NCI-H1930 (cell line): ENCODE data around the gene DIDO1.

Experiments used
- DNase-seq, 2 experiments: peaks; one replicate each; lab custom pipeline; 2025; lab: John Stamatoyannopoulos, UW

DIDO1 gene

DNA sequence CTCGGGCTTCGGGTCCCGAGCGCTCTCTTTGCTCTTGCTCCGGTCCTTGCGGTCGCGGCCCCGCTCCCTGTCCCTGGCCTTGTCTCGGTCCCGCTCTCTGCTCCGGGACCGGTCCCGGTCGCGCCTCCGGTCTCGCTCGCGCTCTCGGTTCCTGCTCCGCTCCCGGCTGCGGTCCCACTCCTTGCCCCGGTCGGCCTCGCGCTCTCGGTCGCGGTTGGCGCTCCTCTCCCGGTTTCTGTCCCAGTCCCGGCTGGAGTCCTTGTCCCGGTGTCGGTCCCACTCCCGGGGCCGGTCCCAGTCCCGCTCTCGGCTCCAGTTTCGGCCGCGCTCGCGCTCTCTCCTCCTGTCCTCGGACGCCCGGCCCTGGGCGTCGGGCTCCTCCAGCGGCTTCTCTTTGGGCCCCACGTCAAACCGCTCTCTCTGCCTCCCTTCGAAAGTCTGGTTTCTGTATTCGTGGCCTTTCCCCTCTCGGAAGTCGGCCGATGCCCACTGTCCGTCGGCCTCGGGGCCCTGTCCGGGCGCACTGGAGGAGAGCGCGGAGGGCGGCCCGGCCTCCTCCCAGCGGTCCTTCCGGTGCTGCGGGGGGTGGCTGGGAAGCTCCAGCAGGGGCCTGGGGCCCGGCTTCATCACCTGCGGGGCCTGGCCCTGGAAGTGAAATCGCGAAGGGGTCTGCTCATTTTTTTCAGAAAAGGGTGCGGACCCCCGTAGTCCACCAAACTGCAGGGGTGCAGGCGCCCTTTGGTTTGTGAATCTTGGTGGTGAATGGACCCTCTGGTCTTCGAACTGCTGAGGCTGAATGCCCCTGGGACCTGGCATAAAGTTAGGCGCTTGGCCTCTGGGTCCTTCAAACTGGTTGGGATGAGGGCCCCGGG is 46.8 kb downstream of the DIDO1 start:
- DNase-seq, result no peak

DNA sequence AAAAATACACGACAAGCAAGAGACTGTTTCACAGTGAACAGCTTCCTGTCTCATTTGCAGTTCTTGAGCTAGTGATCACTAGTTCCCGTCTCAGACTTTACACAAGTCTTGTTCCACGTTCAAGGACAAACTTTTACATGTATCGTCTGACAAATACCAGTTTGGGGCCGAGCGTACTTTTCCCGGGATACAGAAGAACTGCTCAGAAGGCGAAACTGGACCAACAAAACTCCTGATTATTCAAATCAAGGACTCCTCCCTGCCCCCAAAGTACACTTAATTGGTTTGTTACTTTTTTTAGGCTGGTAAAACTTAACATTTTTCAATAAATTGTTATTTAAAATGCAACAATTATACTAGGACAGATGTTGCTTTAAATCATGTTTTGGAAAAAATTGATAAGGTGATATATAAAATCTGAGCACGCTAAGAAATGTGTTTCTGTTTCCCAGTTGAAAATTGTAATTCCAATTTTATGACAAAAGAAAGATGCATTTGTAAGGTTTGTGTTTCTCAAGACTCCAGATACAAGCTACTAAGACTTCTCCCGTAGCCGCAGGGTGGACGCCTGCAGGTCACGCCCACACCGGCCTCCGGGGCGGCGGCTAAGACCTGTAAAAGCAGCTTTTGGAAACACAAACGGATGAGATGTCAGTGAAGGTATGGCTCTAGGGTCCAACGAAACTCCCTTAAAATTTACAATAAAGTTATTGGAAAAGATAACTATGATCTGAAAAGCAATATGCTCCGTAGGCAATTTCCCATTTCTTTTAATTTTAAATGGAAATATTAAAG is 47.9 kb downstream of the DIDO1 start:
- no peak for DNase-seq

DNA sequence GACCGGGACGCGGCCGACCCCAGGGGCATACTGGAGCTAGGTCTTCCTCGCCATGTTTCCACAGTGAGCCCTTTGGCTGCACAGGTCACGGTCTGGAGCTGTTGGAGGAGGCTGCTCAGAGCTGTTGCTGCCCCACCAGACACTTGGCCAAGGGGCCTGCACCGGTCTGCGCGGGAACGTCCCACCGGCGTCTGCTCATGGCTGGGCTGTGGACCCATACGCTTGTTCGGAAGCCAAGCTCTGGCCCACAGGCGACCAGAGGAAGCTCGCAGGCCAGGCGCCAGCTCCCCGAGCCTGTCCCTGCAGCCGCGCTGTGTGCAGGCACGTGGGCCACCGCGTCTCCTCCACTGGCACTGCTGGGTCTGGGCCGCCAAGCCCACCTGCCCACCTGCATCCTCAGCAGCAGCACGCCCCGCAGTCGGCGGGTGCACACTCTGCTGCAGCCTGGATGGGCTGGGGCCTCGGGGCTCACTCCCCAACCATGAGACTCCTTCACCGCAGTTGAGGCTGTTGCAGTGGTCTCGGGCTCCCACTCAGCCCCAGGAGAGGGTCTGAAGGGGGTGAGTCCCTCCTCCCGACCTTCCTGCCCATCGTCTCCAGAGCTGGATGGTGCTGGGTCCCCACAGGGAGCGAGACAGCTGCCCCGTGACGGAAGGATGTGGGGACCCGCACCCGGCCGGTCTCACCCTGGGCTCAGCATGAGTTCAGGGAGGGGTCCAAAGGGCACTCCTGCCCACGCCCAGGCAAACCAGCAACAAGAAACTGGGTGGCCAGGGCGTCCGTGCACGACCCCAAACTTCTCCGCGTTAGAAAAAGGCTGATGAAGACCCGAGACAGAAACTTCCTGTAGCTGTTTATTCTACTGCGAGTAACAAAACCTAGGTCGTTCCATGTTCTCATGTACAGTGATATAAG is 49.1 kb downstream of the DIDO1 start:
- no peak for DNase-seq

GRCh38 chr20:62876501-62876901 is 49.8 kb downstream of the DIDO1 start:
- DNase-seq, result no peak

DNA sequence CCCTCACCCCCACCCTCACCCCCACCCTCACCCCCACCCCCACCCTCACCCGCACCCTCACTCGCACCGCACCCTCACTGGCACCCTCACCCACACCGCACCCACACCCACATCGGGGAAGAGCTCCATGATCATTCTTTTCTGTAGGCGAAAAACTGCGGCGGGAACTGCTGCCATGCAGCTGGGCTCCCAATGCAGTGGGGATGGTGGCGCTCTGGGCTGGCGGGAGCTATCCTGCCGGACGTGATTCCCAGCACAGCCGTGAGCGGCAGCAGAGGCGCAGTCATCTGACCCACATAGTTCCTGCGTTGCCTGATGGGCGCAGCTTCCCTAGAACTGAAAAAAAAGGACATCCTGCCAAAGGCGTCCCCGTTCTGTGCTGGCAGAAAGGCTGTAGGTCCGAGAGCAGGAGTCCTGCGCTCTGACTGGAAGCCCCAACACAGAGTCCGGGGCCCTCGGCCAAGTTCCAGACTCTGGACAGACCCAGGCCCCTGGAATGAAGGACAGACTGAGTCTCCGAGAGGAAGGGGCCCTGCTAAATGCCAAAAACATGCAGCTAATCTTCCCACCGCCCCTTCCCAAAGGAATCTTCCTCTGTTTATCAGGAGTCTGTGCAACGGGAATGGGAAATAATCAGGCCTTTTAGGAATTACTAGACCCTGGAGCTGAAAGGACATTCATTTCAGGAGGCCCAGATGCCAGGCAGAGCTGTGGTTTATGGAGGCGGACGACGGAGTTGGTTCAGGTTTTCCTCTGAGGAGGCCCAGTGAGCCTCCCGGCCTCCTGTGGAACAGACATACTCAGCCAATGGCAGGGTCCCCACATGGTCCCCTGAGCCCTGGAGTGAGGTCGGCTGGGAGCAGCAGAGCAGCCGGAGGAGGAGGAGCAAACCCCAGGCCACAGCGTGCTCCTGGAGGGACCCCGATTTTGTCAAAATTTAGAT is 50.6 kb downstream of the DIDO1 start:
- DNase-seq, result peak; percentile 87 to 90

DNA sequence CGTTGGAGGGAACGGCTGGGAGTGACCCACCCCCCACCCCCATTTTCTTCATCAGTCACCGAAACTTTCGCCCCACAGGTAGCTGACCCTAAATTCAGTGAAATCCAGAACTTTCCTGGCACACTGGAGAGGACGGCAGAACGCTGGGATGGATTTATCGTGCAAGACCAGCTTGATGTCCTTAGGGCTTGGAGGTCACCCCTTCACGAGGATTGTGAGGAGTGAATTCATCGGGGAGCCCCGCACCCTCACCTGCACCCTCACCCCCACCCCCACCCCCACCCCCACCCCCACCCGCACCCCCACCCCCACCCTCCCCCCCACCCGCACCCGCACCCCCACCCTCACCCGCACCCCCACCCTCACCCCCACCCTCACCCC is 51.4 kb downstream of the DIDO1 start:
- DNase-seq, result peak in 1 of 2 experiments; percentile 59

GRCh38 chr20:62873681-62874031 is 52.6 kb downstream of the DIDO1 start:
- DNase-seq, result peak; percentile 53 to 74

GRCh38 chr20:62873280-62873679 is 53.0 kb downstream of the DIDO1 start:
- DNase-seq, result no peak

DNA sequence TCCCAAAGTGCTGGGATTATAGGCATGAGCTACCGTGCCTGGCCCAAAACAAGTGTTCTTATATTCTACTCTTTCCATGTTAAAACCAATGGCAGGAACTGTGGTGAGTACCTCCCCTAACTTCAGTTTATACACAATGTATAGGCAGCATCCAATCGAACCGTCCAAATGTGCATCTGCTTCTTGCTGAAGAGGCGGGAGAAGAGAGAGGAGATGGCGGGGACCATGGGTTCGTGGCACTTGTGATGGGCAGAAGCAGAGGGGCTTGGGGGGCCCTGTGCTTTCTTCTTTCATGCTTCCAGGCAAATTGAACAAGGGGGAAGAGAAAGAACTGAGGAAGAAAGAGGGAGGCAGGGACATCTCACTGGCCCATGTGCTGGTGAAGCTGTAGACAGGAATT is 53.4 kb downstream of the DIDO1 start:
- DNase-seq, result no peak

GRCh38 chr20:62872184-62872847 is 54.0 kb downstream of the DIDO1 start:
- DNase-seq, result no peak

GRCh38 chr20:62864207-62864606 is 62.1 kb downstream of the DIDO1 start:
- DNase-seq, result no peak

DNA sequence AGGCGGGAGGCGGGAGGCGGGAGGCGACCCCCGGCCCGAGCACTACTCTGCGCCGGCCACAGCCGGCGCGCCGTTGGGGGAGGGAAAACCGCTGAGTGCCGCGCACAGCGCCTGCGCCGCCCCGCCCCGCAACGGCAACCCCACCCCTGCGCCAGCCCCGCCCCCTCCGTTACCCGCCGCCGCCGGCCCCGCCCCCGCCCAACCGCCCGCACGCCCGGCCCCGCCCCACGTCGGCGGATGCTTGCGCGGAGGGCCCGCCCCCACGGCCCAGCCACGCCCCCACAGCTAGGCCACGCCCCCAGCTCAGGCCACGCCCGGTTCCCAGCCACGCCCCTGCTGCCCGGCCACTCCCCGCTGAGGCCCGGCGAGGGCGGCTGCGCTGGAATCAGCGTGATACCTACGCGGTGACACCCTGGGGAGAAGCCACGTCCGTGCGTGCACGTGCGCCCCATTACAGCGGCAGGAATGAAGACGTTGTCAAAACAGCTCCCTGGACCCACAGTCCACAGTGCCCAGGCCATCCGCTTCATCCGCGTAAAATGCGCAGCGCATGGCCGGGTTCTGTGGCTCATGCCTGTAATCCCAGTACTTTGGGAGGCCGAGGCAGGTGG is 64.5 kb downstream of the DIDO1 start, which contains the start of gene TCFL5:
TCFL5 (minus strand) TSS at position 97 of the 611 bp plus-strand sequence. CDS start 152 bp downstream, outside the sequence.
- peak; percentile 84 to 95 for DNase-seq

DNA sequence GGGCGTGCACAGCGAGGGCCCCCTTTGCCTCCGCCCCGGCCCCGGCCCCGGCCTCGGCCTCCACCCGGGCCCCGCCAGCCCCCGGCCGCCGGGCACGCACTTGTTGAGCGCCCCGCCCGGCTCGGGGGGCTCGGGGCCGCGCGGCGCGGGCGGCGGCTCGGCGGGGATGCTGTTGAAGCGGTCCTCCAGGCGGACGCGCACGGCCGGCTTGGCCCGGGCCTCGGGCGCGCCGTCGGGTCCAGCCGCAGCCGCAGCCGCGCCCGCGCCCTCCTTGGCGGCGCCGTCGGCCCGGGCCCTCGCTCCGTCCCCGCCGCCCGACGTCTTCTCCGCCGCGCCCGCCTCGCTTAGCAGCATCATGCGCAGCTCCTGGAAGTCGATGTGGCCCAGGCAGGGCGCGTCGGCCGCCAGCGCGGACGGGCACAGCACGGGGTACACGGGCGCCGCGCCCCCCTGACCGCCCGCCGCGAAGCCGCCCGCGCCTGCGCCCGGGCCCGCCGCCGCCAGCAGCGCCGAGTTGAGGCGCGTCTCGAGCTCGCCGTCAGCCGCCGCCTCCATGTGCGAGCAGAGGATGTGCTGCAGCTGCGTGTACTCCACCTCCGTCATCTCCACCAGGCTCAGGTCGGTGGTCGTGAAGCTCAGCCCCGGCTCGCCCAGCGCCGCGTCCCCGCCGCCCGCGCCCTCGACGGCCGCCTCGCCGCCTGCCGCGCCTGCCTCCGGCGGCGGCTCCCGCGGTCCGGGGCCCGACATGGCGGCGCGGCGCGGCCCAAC is 65.2 kb downstream of the DIDO1 start:
- DNase-seq, result no peak

DNA sequence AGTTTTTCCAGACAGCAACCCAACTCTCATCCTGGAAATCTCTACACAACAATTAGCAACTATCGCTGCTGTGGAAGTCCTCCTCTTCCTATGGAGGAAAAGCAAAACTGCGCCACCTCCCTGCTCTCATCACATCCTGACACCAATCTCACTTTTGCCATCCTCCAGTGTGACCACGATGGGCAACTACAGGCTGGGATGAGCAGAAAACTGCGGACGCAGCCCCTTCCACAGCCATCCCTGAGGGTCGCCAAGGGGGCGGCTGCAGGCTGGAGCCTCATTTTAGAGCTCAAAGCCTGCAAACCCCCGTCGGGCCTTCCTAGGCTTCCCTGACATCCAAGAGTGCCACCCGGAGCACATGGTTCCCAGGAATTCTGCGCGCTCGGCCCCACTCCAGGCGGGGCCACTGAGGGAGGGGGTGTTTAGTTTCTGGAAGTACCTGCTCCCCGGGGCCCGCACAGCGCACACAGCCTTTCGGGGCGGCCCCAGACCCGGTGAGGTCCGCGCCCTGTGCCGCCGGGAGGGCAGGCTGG is 65.8 kb downstream of the DIDO1 start:
- no peak for DNase-seq

GRCh38 chr20:62859721-62860120 is 66.6 kb downstream of the DIDO1 start:
- DNase-seq, result no peak

GRCh38 chr20:62858058-62858830 is 68.1 kb downstream of the DIDO1 start:
- no peak for DNase-seq

- no peak for DNase-seq
These were observed 69.2 kb downstream of the DIDO1 start for GRCh38 chr20:62856931-62857619.
